GM12801 (cell line): Measurements from ENCODE around the gene CXCL13.

Experiments used
- CTCF ChIP-seq: IDR thresholded peaks from one replicate; pipeline ENCODE4 v1.5.1; 2011; ENCODE audit warnings: control low read depth; ENCODE audit not compliant: insufficient read length; ENCODE audit errors: extremely low read depth

The CXCL13 gene

GRCh38 chr4:77651820-77652219 lies 46.2 kb downstream of the CXCL13 start:
- TF ChIP-seq CTCF: no peak

- no peak for TF ChIP-seq CTCF
Observed at GRCh38 chr4:77652237-77652897, 46.7 kb downstream of the CXCL13 start.

- no peak for TF ChIP-seq CTCF
Observed at GRCh38 chr4:77653162-77653758, 47.6 kb downstream of the CXCL13 start.
